Measurements from ENCODE around the gene UCHL1. TPM values are rescaled to one million over a fixed set of nuclear protein-coding genes. Genes with fewer than 3 reads are reported as not detected.

The UCHL1 gene
- total and polyA plus RNA-seq, 2 of the 13 experiments (the other 11 are each of a cell fraction or from before 2014, with no cell fraction given) = not detected

GRCh38 chr4:41209901-41210300, 46.8 kb upstream of the UCHL1 start:
- intact Hi-C loops (cut with micrococcal nuclease; ENCODE audit: unreplicated experiment) (loop anchor here (5.0 kb wide), 3 partner anchors 33 to 133 kb away; no protein-coding TSS in a partner anchor), in situ Hi-C loops (cut with HindIII; ENCODE audit: extremely low pct_ligation_motif_present, low pct_unique_long_range_greater_than_20kb) (loop anchor here (10.0 kb wide), 1 partner anchor 85 kb away; no protein-coding TSS in a partner anchor)
- FAIRE-seq (peak; percentile 12), ATAC-seq (no peak), DNase-seq (ENCODE audit: low spot score) (no peak)
- Histone ChIP-seq H2AFZ (ENCODE audit: low read length) (no peak overlapping the region), H3K9ac (ENCODE audit: insufficient read depth, low read depth, low read length) (peak overlapping the region; percentile 23; the same call in 1 of the 2 replicates), H3K4me3 (replicated peaks in 1 of 3; ENCODE audit: insufficient read depth in 1 of 3, low read depth in 2 of 3, low read length in 3 of 3) (0 out of 6 replicates have a peak overlapping the region, but pooled peaks of 1 of the 3 experiments have one; percentile 24), H3K4me1 (ENCODE audit: insufficient read depth, low read length) (peaks cover 54% of the 10 kb centered on the region), H3K79me2 (ENCODE audit: insufficient read depth, low read length) (peaks cover 78% of the 10 kb centered on the region), H3K9me3 (ENCODE audit: low read length) (no peaks in the 10 kb centered on the region), H3K4me2 (ENCODE audit: low read depth, low read length) (peak overlapping the region; percentile 52), H3K36me3 (replicated peaks in 1 of 2; ENCODE audit: control insufficient read depth in 1 of 2, insufficient read depth in 2 of 2, low read length in 2 of 2) (no peaks in the 10 kb centered on the region), H4K20me1 (ENCODE audit: insufficient read depth, low read length) (no peaks in the 10 kb centered on the region), H3K27ac (ENCODE audit: extremely low read length, insufficient read depth, low read length) (peak overlapping the region; percentile 33), H3K27me3 (ENCODE audit: control insufficient read depth in 1 of 2, insufficient read depth in 2 of 2, low read length in 2 of 2) (no peaks in the 10 kb centered on the region; a peak in 1 of 5 replicates)
- POLR2A ChIA-PET = no interaction called here
- BruUV-seq (replicated peaks) = no TSS peak
- CTCF ChIA-PET (ENCODE audit: low intra/inter-chr PET ratio, low total read pairs) = no interaction called here
- WGBS (ENCODE audit: low lambda C conversion rate) = 46% methylated on average over 9 of the region's 9 CpGs
- TF ChIP-seq TEAD3 (CRISPR knock-in tag; optimal IDR thresholded peaks at IDR 0.05; ENCODE audit: borderline replicate concordance) (peak; percentile 12), ATF7-NPFF (CRISPR knock-in tag; IDR thresholded peaks at IDR 0.05; ENCODE audit: low read depth) (no peak), SALL1 (CRISPR knock-in tag; IDR thresholded peaks at IDR 0.05) (peak; percentile 18; the same call in 1 of the 2 replicates), UBTF (CRISPR knock-in tag; IDR thresholded peaks at IDR 0.05) (no peak), HNF4G (IDR thresholded peaks at IDR 0.05; ENCODE audit: borderline replicate concordance, low read depth, low read length) (0 out of 2 replicates have a peak, but pooled peaks have one; percentile 12), HNF4G (CRISPR knock-in tag; IDR thresholded peaks at IDR 0.05; ENCODE audit: borderline replicate concordance, low read depth) (no peak), ZNF605 (CRISPR knock-in tag; IDR thresholded peaks at IDR 0.05) (no peak), ZFYVE20 (CRISPR knock-in tag; IDR thresholded peaks at IDR 0.05; ENCODE audit: borderline replicate concordance, low read depth) (no peak), AHR (CRISPR knock-in tag; IDR thresholded peaks at IDR 0.05) (no peak), HMGXB4 (CRISPR knock-in tag; IDR thresholded peaks at IDR 0.05; ENCODE audit: borderline replicate concordance in 1 of 2, low read depth in 1 of 2) (no peak), ZSCAN9 (CRISPR knock-in tag; IDR thresholded peaks at IDR 0.05; ENCODE audit: borderline replicate concordance) (no peak), GMEB1 (CRISPR knock-in tag; IDR thresholded peaks at IDR 0.05; ENCODE audit: borderline replicate concordance) (no peak), TFDP2 (CRISPR knock-in tag; IDR thresholded peaks at IDR 0.05) (no peak), ZKSCAN5 (CRISPR knock-in tag; IDR thresholded peaks at IDR 0.05) (peak; percentile 72; the same call in 1 of the 2 replicates), NR2C2 (CRISPR knock-in tag; IDR thresholded peaks at IDR 0.05; ENCODE audit: borderline replicate concordance) (0 out of 2 replicates have a peak, but pooled peaks have one; percentile 20)
